NCI-H510A (cell line): ENCODE data around the gene JTB.

Source experiments
- DNase-seq: peaks from one replicate; lab custom pipeline; 2025; lab: John Stamatoyannopoulos, UW

JTB gene

DNA sequence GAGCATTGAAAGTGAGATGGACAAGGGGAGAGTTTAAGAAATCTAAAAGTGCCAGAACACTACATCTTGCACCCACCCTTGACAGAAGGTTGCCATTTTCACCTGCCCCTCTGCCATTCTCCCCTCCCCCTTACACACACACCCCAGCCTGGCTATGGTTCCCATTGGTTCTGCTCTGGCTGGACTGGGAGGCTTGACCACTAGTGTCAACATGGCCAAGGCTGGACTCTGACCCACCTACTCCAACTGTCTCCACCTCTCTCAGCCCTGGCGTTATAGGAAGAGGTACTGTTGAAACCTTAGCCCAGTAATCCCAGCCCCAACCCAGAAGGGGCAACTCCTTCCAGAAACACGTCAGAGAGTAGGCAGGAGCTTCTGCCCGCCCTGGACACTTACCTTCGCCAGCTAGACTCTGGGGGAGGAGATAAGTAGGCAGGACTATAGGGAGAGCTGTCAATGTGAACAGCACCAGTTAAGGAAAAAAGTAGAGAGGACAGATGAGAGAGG lies 23.6 kb downstream of the JTB start:
- DNase-seq = no peak

DNA sequence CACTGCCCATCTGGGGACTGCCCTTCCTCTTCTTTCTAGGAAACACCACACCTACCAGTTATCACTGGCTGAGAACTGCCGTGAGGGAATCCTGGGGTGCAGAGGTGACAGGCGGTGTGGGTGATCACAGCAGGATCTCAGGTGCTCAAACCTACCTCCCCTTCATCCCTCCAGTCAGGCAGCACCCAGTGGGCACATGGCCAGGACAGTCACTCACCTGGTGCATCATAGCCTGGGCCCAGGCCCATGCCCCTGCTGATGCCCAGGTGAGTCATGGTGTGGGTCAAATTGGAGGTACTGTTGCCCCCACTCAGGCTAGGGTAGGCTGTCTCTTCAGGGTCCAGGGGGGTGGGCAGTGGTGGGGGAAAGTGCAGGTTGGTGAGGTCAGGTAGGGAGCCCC lies 25.7 kb downstream of the JTB start:
- no peak for DNase-seq

DNA sequence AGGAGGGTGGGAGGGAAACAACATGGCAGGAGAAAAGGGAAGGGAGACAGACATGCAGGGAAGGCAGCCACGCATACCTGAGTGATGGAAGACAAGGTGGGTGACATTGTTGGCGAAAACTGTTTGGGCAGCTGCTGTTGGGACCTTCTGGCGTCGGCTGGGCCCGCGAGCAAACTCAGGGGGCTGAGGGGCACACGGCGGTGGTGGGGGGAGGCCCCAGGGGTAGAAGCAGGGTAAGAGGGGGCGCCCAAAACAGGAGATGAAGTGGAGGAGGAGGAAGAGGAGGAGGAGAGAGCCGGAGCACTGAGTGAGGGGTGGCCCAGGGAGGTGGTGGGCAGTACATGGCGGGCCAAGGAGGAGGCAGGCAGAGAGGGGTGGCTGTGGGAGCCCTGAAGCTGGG lies 26.3 kb downstream of the JTB start:
- no peak for DNase-seq

DNA sequence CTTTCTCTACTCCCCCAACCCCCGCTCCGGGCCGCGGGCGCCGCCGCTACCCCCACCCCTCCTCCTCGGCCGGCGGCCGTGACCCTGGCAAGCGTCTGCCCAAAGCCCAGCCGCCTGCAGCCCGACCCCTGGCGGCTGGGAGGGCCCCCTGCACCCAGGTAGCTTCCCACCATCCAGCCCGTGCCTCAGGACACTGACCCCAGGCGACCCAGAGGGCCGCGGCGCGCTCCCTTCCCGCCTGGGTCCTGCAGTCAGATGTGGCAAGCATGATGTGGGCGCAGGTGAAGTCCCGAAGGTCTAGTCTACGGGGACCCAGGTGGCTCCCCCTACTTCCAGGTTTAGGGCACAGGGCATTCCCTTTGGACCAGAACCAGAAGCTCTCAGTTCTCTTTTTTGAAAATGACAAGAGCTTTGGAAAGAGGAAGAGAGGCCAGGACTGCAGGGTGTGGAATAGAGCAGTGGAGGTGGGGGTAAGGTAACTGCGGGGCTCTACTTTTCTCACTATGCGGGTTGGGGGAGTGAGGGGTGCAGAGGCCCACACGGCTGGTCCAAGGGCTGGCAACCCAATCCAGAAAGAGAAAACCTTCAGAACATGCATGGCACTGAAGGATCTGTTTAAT lies 30.7 kb downstream of the JTB start, which contains the start of gene DENND4B:
Gene DENND4B (minus strand): TSS at position 97 of the 620 bp plus-strand sequence. CDS start 2,344 bp downstream, outside the sequence.
- DNase-seq = peak; percentile 74

DNA sequence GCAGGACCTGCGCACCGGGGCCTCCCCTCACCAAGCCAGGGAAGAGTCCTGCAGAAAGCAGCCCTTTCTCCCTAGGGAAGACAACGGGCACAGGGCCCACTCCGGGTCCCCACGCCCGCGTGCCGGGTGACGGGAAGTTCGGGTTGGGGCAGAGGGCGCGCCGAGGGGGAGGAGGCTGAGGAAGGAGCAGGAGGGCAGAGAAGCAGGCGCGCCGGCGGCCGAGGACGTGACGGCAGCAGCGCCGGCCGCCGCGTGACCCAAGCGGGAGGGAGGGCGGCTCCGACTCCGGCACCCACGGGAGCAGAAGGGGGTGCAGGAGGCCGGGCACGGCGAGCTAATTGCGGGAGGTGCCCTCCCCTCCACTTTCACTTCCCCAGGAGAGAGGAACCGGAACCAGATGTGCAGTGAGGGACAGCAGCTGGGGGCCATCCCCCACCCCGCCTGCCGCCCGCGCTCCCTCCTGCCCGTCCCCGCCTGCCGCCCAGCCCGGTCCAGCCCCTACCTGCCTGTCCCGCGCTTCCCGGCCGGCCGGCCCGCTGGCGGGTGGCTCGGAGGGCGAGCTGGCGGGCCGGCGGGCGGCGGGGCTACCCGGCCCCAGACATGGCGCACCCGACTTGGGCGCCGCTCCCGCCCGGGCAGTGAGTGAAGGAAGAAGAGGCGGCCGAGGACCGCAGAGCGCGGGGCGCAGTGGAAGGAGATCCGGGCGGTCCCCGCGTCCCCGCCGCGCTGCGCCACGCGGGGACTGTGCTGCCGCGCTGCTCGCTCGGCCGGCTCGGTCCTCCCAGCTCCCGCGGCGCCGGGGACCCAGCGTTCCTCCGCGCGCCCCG lies 31.5 kb downstream of the JTB start:
- peak; percentile 28 for DNase-seq

DNA sequence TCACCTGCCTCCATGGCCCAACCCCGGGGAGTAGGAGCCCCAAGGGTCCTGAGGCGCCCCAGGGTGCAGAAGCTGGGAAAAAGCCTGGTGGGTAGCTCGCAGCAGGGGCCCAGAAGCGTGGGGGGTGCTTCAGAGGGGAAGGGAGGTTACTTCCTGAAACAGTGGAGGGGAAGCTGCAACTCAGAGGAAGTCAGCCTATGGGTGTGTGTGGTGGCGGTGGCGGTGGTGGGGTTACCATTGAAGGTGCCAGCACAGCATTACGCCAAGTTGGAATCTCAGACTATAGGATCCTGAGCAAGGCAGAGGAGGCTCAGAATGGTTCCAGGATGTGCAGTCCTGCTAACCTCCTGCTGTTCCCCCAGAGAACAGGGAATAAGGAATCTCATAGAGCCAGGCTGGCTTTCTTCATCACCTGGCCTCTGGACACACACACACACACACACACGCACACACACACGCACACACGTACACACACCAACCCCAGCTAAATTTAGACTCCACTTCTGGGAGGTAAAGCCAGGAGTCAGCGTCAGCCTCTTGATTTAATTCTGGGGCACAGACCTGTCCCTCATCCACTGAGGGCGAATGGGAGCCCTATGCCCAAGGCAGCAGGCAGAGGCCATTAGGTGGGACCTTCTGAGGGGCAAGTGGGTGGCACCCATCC lies 32.2 kb downstream of the JTB start:
- no peak for DNase-seq

DNA sequence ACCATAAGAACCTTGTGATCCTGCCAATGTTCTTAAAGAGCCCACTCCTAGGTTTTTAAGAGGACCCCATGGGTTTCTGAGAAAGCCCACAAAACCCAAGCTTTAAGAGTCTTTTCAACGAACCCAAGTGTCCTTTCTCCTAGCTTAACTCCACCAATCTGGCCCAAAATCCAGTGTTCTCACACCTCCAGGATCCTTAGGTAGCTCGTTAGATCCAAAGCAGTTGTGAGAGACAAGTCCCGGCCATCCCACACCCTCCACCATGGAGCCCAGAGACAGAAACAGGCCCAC lies 32.7 kb downstream of the JTB start:
- DNase-seq = no peak

DNA sequence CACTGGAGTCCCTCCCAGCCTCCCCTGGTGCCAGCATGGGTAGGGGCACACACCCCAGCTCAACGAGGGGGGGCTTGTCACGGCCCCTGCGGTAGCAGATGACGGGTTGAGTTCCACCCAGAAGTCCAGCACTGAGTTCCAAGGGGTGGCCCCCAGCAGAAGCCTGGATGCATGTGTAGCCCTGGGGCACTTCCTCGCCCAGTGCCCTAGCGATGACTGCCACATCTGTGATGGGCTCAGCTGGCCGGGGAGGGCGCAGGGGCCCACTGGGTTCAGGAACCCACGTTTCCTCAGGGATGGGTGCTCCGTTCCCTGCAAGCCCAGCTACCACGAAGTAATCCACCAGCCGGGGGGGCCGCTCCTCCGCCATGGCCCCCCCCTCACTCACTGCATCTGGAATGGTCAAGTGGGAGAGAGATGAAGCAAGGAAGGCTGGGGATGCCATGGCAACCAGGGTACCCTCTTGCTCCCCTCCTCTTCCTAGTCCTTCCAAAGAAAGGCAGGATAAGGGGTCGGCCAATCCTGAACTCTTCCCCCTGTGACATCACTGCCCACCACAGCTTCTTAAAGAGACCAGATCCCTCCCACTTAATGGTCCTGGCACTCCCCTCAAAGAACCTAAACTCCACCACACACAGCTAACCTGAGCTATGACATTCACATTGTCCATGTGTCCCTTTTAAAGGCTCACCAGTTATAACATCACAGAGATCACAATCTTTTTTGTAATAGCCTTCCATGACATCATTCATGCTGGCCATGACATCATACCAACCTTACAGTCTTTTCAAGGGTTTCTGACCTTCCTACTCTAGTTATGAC lies 33.3 kb downstream of the JTB start:
- no peak for DNase-seq

DNA sequence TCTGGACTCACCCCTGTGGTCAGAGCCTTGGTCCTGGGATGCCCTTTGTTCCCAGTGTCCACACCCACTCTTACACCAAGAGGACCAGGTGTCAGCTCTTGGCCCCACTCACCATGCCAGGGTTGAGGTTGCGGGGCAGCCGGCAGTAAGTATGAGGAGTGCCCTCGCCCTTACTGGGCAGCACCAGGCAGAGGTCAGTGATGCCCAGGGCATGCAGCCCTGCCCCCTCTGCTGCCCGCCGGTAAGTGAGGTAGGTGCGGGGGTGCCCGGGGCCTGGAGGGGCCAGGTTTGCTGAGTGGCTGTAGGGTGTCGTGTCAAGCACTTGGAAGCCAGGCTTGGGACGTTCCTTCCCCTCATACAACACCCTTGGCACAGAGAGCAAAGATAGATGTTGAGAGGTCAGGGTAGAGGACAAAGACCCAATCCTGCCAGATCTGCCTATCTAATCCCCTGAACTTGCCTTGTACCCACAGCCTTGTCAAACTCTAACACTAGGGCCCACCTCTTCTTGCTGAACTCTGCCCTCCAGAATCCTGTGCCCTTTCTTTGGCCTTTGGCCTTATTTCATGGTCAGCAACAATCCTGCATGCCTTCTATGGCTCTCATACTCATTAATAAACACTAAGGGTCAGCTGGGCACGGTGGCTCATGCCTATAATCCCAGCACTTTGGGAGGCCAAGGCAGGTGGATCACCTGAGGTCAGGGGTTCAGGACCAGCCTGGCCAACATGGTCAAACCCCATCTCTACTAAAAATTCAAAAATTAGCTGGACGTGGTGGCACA lies 34.5 kb downstream of the JTB start:
- no peak for DNase-seq

DNA sequence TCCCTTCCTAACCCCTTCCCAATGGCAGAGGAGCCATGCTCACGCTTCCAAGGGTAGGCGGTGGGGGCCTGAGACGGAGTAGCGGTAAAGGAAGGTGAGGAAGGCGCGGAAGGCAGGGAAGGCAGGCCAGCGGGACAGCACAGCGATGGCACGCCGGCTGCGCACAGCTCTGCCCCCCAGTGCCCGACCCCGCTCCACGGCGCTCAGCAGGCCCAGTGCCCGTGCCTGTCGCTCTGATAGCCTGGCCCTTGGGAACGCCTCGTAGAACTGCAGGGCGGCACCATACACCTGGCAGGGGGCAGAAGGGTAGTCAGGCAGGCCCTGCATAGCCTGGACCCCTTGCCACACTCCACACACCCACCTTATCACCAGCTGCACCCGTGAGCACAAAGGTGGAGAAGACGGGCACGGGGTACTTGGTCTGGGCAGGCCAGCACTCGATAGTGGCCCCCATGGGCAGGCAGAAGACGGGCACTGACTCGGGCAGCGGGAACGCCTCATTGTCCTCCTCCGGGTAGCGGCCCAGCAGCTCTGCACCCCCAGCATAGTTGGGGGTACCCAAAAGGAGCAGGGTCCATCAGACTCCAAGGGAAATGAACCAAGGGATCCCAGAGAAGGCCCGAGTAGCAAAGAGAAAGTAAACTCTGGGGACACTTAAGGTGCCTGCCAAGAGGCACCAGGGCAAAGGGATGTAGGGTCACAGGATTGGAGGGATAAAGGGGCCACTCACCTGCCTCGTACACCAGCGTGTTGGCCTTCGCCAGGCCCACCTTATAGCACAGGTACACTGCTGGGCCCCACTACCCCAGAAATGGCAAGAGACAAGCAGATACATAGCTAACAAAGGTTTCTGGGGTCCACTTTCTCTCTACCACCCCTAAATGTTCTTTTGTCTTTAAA lies 35.4 kb downstream of the JTB start:
- DNase-seq = no peak

DNA sequence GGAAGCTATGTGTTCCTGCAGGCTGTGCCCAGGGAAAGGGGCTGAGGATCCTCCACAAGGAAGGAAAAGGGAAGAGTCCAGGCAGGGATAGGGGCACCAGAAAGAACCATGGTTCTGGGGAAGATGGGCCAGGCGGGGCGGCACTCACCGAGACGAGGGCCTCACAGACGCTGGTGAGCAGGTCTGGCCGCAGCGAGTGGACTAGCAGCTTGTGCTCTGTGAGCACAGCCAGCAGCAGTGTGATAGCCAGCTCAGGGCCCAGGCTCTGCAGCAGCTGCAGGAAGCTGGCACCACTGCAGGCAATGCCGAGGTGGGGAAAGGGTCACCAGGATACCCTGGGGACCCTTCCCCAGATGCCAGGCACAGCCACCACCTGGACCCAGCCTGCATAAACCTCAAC lies 36.7 kb downstream of the JTB start:
- DNase-seq = no peak

DNA sequence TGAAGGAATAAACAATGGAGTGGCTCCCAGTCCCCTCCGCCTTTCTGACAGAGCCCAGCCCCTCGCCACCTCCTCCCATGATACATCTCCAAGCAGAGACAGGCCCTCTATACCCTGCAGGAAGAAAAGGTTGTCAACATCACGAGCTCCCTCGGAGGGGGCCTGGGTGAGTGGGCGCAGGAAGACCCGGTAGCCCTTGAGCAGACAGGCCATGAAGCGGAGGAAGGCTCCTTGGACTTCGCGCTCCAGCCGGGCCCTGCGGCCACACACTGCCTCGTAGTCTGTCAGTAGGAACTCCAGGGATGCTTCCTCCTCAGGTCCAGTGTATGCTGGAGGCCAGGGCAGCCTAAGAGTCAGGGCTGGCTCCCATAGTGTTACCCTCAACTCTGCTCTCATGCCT lies 38.0 kb downstream of the JTB start:
- no peak for DNase-seq

DNA sequence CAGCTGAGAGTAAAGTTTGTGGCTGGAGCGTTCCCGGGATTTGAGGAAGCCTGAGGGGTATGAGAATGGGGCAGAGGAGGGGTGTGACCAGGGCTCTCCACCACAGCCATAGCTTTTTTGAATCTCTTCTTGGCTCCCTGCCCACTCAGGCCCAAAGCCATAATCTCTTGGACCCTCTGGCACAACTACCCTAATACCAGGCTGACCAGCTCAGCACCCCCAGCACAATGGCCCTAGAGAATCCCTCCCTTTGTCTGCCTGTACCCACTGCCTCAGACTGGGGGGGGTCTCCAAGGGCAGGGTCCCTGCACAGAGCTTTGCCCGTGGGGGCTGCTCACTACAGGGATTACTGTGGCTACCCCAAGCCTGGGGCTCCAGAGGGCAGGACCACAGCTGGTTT lies 38.5 kb downstream of the JTB start:
- DNase-seq = no peak

DNA sequence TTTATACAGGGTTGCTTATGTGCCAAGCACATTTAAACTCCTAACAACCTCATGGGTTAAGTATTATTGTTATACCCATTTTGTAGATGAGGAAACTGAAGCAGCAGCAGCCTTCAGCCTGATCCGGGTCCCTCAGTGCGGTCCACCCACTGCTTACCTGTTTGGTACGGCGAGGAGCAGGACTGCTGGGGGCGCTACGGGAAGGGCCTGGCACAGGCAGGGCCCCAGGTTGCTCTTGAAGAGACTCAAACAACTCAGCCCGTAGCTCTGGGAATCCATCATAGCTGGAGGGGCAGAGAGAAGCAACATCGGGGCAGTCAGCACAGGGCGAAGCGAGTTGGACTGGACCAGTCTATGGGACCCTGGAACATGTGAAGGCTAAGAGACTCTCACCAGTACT lies 40.1 kb downstream of the JTB start:
- no peak for DNase-seq

DNA sequence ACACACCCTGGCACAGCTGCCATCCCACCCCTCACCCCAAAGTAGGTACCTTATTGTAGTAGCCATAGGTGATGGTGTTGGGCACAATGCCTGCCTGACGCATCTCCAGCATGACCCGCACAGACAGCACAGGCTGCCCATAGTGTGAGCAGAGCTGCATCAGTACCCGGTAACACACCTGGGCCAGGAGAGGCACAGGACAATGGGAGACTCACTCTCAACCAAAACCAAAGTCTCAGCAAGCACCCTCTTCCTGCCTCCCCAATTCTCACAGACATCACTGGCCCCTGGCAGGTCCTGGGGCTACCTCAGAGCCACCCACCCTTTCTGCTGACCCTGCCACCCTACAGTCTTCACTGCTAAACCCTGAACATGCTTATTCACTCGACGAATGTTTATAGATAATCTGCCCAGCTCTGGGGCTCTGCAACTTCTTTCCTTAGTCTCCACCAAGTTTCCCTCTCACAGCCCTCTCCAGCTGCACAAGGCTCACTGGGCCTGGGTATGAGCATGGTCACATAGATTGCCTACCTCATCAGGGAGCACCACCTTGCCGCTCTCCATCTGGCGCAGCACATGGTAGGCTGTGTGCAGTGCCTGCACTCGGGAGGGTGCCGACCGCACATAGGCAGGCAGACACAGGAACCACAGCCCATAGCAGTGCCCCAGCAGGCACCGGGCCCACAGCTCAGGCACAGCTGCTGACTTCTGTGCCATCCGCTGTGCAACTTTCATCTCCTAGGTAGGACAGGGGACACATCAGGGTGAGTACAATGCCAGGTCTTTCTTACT lies 41.3 kb downstream of the JTB start:
- no peak for DNase-seq

DNA sequence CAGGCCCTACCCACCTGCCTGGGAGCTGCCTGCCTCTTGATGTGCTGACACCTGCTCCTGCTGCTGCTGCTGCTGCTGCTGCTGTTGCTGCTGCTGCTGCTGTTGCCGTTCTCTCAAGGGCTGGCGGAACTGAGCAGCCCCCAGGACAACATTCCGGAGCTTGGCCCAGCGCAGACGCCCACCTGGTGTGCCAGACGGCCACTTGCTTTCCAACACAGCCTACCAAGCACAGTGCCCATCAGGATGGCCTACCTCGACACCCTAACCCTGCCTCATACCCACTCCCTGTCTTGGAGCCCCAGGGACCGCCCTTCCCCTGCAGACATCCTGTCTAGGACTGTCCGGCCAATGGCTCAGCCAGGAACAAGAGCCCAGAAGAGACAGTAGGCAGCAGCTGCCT lies 42.7 kb downstream of the JTB start:
- no peak for DNase-seq

DNA sequence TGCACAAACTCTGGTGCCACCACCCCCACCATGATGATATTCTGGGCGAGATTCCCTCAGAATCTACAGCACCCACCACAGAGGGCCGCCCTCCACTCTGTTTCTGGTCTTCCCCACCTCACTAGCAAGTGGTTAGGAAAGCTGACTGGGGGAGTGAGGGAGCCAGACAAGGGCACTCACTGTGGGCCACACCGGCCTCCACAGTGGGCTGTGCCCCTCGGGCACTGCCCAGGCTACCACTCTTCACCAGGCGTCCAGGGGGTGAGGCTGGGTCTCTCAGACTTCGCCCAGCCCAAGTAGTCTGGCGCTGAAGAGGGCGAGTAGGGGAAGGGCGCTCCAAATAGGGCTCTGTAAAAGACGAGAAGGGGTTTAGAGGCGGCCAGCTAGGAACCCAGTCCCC lies 43.5 kb downstream of the JTB start:
- no peak for DNase-seq

DNA sequence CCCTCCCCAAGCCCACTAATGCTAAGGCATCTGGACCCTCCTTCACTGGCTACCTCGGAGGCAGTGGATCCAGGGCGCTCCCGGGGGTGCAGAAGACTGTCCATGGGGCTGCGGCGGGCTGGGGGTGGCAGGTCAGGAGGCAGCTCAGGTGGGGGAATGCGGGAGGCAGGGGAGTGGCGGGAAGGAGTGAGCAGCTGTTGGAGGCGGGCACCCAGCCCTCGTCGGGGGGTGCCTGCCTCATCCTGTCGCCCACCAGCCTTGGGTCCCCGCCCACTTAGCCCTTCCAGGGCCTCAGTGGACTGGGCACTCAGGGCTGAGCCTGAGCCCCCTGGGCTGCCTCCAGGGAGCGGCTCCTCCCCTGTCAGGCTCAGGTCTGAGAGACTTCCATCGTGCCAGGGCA lies 44.0 kb downstream of the JTB start:
- DNase-seq = no peak
